GM21576 (cell line): ENCODE results near the gene NTRK3.

Source experiments
- ATAC-seq: cut with Tn5 transposase; IDR thresholded peaks from one replicate; pipeline ENCODE4 v1.9.1; 2021; ENCODE audit warnings: mild to moderate bottlenecking, moderate library complexity; ENCODE audit not compliant: unreplicated experiment

Gene NTRK3

DNA sequence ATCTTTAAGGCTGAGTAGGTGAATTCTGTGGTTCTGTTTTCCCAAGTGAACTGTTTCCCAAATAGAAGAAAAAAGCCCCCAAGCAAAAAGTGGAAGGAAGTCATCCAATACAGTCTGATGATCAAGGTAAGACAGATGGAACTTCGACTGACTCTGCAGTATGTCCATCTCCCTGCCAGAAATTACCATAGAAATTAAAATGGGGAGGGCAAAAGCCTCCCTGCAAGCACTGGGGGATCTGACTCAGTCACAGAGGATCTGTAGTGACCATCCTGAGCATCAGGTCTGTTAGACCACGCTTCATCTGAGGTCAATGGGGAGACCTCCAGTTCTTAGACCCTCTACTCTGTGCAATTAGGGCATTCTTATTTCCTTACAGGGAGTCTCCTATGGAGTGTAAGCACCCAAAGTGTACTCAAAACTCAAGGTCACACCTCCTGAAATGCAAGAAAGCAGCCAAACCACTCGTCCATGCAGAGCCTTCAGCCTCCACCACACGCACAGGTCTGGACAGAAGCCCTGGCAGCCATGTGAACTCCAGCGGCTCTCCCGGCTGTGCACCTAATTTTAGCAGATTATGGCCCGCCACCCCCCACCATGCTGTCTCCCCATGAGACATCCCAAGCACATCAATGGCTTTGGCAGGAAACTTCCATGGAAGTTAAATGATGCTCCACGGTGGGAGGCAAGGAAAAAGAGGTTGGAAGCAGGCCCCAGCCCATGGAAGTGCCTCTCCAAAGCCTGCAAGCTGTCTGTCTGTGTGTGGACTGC lies 348.7 kb downstream of the NTRK3 start:
- ATAC-seq = no peak

DNA sequence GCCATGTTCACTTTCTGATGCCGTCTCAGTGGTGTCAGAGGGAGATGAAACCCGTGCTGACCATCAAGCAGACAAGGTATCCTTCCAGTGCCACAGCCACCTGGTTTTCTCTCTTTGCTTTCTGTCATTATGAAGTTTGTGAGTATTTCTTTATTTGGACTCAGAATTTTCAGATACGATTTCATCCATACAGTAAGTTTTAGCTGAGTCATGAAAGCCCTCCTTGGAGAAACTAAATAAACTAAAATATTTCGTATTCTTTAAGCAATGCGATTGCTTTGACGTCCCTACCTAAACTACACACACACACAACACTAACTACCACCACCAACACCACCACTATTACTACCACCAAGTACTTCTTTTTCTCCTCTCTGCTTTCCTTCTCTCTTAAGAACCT lies 350.1 kb downstream of the NTRK3 start:
- ATAC-seq = no peak

DNA sequence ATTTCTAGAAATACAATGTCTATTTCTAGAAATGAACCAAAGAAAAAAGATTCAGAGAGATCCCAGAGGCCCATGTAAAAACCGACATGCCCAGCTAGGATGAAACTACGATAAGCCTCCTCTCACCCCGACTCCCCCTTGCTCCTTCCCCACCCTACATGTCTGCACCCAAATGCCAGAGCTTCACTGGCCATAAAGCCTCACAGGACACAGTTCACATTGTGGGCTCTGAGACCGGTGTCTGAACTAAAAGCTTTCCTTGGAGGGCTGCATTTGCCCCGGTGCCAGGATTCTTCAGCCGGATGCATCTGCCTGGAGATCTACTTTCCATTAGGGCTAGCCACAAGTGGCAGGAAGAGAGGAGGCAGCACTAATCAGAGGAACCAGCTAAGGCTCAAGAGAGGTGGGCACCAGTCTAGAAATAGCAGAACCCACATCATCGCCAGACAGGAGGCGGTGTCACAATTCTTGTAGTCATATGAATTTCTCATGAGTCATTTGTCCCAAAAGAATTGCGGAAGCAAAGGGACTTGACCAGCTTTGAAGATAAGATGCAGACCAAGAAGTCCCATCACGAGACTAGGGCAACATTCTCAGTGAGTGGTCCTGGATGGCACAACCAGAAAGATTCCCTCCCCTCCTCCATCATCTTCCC lies 353.6 kb downstream of the NTRK3 start:
- no peak for ATAC-seq

DNA sequence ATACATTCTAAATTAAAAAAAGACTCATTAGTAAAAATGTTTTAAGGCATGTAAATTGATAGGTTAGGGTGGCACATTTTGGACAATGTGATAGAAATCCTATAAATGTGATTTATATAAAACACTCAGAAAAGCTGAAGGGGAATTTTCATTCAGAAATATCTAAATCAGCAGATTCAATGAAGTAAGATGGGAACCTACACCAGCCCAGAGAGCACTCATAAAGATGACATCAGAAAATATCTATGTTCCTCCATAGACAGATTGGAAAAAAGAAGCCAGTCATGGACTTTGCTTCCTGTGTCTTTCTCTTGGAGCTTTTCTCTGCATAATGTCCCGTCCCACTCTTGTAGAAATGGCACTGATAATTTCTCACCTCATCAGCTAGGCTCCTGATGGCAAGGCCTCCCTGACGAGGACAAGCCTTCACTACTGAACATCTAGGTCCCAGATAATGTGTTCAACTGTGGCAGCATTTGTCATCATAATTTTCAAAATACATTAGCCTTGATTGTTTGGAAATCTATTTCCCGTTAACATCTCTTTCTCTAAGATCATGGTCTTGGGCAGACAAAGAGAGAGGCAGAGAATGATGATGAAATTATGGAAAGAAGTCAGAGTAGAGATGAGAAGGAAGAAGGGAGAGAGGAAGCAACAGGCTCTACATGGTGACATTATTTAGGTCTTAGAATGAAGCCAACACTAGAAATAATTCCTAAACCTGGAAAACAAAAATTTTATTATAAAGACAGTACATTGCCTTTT lies 354.4 kb downstream of the NTRK3 start:
- no peak for ATAC-seq

DNA sequence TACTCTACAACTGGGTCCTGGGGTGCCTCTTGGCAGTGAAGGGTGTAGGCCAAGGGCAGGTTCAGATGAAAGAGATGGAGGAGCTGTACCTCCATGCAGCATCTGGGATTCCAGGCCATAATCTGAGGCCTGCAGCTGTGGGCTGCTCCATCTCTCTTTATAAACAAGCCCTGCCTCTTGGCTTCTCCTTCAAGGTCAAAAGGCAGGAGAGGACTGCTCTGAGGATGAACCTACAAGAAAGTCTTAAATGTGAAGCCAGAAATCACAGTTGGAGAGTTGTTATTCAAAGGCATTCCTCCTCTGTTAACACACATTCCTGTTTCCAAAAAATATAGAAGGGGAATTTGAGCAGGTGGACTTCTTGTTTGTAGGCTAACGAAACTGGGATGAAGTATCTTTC lies 355.5 kb downstream of the NTRK3 start:
- no peak for ATAC-seq

DNA sequence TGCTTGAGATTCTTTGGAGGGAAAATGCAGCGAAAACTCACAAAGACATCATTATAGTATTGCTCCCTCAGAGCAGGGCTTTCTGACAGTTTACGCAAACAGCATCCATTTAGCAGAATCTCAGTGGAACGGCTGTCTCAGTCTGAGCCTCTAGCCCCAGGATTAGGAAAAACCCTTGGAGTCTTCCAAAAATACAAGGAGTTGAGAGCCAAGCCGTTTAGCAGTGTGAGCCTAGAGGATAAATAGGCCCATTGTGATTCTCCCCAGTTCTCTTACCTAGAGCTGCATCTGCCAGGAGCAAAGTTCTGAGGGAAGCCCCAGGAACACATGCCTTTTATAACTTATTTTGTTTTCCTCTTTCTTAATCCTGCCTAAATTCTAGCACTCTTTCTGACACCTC lies 359.6 kb downstream of the NTRK3 start:
- ATAC-seq = no peak

DNA sequence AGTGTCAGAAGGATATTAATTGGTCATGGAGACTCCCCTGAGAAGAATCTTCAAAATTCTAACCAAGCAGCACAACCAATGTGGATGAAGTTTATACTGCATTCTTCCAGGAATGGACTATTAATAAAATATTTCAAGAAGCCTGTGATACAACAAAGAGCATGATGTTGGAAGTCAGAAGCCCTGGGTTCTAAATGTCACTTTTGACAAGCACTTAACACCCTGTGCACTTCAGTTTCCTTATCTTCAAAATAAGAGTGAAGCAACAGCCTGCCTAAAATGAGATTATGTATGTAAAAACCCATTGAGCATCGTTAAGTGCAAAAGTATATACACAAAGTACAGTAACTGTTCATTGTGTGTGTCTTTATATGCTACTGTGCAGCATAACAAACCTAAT lies 369.4 kb downstream of the NTRK3 start:
- ATAC-seq = no peak

DNA sequence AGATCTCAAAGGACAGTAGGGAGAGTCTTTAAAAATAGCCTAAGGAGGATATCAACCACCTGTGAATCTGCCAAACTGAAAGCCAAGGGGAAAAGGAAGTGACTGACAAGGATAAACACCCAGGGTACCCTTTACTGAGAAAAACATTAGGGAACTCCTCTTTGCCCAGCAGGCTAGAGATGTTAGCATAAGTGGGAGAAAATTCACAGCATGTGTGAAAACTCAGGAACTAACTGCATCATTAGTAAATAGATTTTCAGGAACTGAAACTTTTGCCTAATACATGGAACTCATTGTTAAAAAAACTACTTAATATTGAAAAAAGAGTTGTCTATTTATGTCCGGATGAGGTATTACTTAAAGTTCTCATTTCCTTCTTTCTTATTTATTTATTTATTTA lies 375.5 kb downstream of the NTRK3 start:
- no peak for ATAC-seq

DNA sequence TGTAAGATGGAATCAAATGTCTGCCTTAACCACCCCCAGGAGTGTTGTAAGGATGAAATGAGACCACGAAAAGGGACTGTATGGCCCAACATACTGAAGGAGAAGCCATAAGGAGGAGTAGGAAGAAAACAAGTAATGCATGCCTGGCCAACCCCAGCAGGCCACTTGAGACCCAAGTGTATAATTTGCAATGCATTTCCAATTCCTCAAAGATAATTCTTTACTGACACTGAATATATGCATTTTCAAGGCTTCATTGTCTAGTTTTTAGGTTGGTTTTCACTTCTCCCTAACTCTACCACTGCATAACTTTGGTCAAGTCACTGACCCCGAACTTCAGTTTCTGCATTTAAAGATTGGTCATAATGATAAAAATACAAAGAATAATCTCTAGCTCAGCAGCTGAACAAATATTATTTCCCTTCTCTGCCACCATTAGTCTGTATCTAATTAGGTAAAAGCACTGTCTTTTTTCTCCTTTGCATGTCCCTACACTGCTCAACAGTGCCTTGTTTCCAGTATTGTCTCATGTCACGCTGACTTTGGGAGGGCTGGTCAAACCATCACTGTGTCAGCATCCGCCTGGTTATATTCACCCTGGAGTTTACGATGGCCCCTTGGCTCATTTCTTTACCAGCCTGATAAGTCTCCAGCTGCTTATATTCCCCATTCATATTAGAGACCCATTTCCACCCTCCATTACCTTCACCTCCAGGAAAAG lies 378.6 kb downstream of the NTRK3 start:
- ATAC-seq = no peak

DNA sequence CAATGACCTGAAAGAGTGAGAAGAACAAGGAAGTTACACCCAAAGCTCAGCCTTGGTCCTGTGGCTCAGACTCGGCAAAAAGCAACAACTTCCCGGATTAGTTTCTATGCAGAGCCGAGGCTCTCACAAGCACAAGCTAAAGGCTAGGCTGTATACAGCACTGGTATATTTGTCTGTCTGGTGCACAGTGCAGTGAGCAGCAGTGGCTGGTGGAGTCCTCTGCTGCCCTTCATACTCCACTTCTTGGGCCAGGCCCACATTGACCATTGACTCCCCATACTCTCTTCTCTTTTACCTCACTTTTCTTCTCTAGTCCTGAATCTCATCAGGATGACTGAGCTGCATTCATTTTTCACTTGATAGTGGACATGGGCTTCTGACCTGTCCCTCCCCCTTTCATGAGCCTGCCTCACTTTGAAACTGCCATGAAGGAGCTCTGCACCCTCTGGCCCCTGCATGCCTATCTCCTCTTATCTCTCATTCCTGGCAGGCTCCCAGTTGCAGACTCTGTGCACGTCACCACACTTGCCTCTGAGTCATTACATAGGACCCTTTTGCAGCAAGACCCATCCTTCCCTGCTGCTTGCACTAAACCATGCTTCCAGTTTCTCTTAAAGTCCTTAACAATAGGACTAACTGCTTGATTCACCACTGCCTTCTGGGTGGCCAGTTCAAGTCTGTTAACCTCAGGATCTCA lies 379.3 kb downstream of the NTRK3 start:
- ATAC-seq = no peak

DNA sequence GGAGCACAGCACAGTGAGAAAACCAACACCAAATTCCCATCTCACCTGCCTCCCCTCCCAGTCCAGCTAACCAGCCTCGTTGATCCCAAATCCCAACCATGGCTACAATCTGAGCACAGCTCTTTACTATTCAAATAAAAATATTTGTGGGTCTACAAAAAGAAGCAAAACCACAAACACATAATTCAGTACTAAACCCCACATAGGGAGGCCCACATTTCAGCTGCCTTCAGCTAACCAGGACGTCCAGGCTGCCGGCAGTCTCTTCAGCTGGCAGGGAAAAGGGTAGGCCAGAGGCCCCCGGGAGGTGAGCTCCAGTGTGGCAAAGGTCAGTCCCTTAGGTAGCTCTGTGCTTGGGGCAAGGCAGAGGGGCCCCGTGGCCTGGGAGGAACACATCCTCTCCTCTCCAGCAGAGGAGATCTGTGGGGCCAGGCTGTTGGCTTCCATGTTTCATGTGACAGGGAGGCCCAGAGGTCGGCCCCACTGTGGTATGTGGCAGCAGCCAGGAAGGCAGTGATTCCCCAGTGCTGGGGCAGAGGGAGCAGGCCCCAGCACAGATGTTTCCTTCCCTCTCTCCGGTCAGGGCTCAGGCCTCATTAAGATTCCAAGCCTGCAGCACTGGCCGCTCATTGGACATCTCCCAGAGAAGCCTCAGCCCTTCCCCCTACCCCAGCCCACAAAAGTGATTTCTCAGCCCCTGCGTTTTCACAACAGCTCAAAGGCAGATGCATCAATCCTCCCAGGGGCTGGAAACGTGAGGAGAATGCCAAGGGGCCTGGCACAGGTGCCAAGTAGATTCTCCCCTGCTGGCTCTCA lies 381.4 kb downstream of the NTRK3 start:
- no peak for ATAC-seq

DNA sequence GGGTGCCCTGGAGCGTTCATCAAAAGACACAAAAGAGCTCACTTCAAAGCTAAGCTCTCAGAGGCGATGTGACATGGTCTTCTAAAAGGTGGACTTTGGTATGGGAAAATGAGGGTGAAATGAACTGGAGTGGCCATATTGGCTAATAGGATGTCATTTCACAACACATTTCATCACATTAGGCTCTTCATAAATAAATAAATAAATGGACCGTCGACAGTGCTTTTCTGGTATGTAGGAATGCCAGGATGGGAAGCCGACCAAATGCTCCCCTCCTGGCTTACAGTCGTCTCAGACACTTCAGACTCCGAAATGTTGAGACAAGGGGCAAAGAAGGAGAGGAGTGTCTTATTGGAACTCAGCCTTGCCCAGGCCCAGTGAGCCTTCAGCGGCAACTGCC lies 383.0 kb downstream of the NTRK3 start:
- no peak for ATAC-seq

DNA sequence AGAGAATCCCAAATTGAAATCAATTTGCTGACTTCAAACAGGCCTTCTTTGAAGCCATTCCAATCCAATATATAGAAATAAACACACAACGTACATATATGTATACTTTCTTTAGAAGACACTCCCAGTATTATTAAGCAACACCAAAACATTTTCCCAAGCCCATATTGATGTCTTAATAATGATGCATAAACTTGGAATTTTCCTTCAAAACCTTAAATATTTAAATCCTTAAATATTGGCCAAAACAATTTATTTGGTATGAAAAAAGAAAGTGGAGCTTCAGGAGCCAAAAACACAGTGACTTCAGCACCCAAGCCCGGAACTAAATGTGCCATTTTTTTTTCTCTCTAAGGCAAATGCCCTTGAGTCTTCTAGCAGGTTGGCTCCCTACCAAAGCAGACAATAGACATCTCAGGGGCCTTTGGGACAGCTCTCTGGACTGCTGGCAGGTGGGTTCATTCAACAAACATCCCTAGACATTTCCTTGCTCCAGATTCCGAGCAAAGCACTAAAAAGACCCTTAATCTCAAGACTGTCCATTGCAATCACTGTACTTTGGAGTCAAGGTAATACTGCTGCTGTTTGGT lies 384.7 kb downstream of the NTRK3 start:
- no peak for ATAC-seq

DNA sequence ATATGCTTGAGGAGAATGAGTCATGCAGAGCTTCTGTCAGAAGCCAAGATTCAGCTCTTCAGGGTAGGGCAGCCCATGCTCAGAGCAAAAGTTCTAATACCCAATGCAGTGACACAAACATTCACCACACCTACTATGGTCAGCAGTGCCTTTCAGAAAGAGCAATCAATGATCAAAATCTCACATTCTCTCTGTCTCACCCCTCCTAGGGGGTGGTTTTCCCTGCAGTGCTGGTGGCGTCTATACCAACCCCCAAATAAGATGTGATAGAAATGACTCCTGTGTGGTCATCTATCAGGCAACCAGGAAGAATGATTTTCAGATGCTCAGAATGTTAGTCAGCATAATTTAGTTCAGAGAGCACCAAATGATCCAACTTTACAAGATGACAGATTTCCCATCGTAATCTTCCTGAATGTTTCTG lies 385.3 kb downstream of the NTRK3 start:
- no peak for ATAC-seq

DNA sequence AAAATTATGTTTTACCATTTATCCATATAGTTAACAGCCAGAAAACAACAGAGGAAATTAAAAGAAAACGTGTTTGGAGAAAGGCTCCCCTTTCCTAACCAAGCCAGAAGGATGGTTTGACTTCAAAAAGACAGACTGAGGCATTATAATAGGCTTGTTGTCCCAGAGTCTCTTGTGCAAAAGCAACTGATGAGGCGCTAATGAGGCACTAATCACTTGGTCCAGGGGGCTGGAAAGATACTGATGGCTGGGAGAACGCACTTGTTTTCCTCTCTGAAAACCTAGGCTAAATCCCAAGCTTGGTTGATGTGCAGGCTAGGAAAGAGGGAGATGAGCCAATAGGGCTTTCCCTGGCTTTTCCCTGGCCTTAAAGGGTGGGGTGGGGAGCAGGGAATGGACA lies 389.6 kb downstream of the NTRK3 start:
- no peak for ATAC-seq

DNA sequence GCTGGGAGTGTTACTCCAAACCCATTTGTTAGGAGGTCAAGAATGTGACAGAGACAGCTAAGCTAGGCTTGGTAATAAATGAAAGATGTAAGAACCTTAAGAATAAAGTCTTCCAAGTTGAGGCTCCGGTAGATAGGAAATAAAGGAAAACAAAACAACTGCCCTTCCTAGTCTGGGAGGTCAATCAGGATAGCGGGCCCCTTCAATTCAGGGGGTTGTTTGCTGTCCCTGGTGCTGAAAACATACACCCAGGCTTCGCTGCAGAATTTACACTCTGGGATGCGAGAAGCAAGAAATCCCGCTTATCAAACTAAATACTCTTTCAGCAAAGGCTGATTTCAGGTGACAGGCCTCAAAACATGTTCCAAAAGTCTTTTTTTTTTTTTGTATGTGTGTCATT lies 393.4 kb downstream of the NTRK3 start:
- ATAC-seq = no peak

DNA sequence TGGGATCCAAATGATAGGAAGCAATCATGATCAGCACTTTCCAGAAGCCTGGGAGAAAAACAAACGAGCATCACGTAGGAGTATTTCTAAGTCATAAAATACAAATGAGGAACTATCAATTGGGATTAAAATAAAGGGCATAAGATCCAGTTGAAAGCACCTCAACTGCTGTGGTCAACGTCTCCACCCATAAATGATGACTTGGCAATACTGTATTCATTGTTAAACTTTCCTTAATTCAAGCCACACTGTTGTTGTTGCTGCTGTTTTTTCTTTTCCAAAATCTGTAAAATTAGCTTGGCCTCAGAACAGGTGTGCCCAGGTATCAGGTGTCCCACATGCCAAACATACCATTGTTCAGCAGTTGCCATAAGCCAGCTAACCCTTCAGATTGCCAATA lies 395.8 kb downstream of the NTRK3 start:
- ATAC-seq = no peak

DNA sequence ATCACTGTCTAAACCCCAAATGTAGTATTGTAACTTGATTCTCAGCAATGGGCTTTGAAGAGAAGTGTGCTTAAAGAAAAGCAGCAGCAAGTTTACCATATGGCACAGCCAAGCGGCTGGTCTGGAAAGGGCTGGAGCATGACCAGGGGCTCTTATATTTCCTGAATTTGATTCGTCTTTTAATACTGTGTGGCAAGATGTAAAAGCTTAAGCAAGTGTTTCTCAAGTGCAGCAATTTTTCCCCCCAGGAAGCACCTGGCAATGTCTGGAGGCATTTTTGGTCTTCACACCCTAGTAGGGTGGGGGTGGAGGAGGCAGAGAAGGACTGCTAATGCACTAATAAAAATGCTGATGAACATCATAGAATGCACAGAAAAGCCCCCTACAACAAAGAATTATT lies 397.9 kb downstream of the NTRK3 start:
- ATAC-seq = no peak

DNA sequence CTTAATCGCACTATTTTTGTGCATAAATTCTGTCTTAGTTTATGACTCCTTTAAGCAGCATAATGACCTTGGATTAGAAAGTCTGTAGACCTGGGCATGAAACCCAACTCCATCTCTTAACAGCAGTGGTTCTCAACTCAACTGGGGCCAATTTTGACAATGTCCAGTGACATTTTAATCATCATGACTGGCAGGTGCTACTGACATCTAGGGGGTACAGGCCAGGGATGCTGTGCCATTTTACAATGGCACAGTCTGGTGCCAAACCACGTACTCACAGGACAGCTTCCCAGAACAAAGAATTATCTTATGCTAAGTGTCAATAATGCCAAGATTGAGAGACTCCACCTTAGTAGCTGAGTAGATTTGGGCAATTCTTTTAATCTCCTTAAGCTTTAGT lies 405.0 kb downstream of the NTRK3 start:
- ATAC-seq = no peak

DNA sequence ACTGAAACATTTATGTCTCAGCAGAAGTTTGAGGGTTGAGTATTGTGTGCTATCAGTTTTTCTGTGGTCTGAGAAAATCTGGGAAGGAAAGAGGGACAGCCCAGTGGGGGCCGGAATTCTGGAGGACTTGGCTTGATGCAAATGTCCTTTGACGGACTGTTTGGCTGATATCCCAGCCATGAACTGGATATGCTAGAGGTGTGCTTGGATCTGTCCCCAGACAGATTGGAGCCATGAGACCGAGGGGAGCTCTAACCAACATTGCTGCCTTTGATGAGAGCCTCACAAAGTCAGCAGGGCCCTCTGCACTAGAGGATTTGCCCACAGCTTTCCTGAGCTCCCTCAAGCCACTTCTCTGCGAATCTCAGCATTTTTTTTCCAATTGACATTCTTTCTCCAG lies 405.6 kb downstream of the NTRK3 start:
- no peak for ATAC-seq
